HFF-Myc (cell line): ENCODE measurements around the gene MLPH.

ENCODE experiments used
- DNase-seq: peaks from one replicate; pipeline ENCODE4 v3.0.0-alpha.2; 2011; ENCODE audit warnings: low read depth; ENCODE audit errors: extremely low read depth
- H3K4me3 ChIP-seq: replicated peaks from 2 replicates; pipeline ENCODE4 v1.5.1; 2011; ENCODE audit warnings: low read depth, mild to moderate bottlenecking, control low read depth, low read length
- CTCF ChIP-seq: IDR thresholded peaks from 2 replicates; pipeline ENCODE4 v1.5.1; 2012; ENCODE audit warnings: mild to moderate bottlenecking, low read depth, low read length, control low read depth; ENCODE audit errors: missing control alignments

Gene MLPH

GRCh38 chr2:237566401-237567235 lies 79.6 kb downstream of the MLPH start, which contains the start of gene PRLH:
Gene PRLH, plus strand, starts transcription at chr2:237566574. Its CDS starts 0 bp downstream, at chr2:237566574.
- DNase-seq, result no peak
- no peak within 1 kb of the TSS for H3K4me3 ChIP-seq
- no peak for TF ChIP-seq CTCF

GRCh38 chr2:237567276-237568029 lies 80.4 kb downstream of the MLPH start:
- no peak overlapping the region for H3K4me3 ChIP-seq
- no peak for DNase-seq
- no peak for TF ChIP-seq CTCF

GRCh38 chr2:237568121-237568660 lies 81.1 kb downstream of the MLPH start:
- TF ChIP-seq CTCF, result no peak
- no peak for DNase-seq

GRCh38 chr2:237569041-237569440 lies 82.0 kb downstream of the MLPH start:
- DNase-seq, result no peak
- H3K4me3 ChIP-seq, result no peak overlapping the region
- TF ChIP-seq CTCF, result no peak

More at GRCh38 chr2:237568121-237568660, 81.1 kb downstream of the MLPH start:
- no peak overlapping the region for H3K4me3 ChIP-seq

GRCh38 chr2:237569896-237570295 lies 82.8 kb downstream of the MLPH start:
- DNase-seq, result no peak
- no peak overlapping the region for H3K4me3 ChIP-seq
- TF ChIP-seq CTCF, result no peak

GRCh38 chr2:237570776-237571335 lies 83.8 kb downstream of the MLPH start:
- TF ChIP-seq CTCF, result no peak
- no peak for DNase-seq
- H3K4me3 ChIP-seq, result no peak overlapping the region
